Endothelial cell of umbilical vein (primary cell): ENCODE results near the gene YIPF3. TPM values are rescaled to one million over a fixed set of nuclear protein-coding genes. Genes with fewer than 3 reads are reported as not detected.

Source experiments
- BruUV-seq: library from RNA; stranded (reverse); fragments of 400-500 nt; replicated peaks from 2 replicates; lab custom pipeline; 2021; lab: Mats Ljungman, UMichigan
- CTCF ChIA-PET: fragments of 300-600, 350-600 bp; sonication (Branson Sonifier 250); formaldehyde crosslinking; loops from one replicate; lab custom pipeline; 2021; ENCODE audit warnings: antibody characterized with exemption, inconsistent platforms; lab: Charles Lee
- POLR2A ChIA-PET: fragments of 300-600, 350-600 bp; sonication (Branson Sonifier 250); formaldehyde crosslinking; loops from one replicate; lab custom pipeline; 2021; ENCODE audit warnings: antibody characterized with exemption, inconsistent platforms; lab: Charles Lee
- DNase-seq: peaks from one replicate; pipeline ENCODE4 v3.0.0-alpha.2; 2011; ENCODE audit warnings: low read depth, low spot score
- FAIRE-seq: peaks from 2 replicates; lab custom pipeline; 2011; peaks lifted over from hg19 to GRCh38; lab: Jason Lieb, UNC
- H2AFZ ChIP-seq: 2 replicates; pipeline ENCODE4 v1.6.0; 2012; ENCODE audit warnings: low read depth, low read length, control low read depth, inconsistent platforms
- H3K27ac ChIP-seq: 2 replicates; pipeline ENCODE4 v1.5.1; 2011; ENCODE audit warnings: low read depth, mild to moderate bottlenecking, control low read depth, low read length, moderate library complexity; ENCODE audit not compliant: insufficient read depth
- H3K27me3 ChIP-seq, 2 experiments: 2 replicates each; pipeline versions ENCODE4 v1.6.0 to v1.6.1; 2011; ENCODE audit warnings: low read length in 2 of 2, mixed read lengths in 1 of 2; ENCODE audit not compliant: control insufficient read depth in 2 of 2, insufficient read depth in 2 of 2
- H3K36me3 ChIP-seq, 2 experiments: 2 replicates in 1 of 2; 3 replicates in 1 of 2; pipeline ENCODE4 v1.5.1; 2011; ENCODE audit warnings: low read length in 2 of 2, mild to moderate bottlenecking in 1 of 2, moderate library complexity in 1 of 2; ENCODE audit not compliant: control insufficient read depth in 2 of 2, insufficient read depth in 2 of 2; ENCODE audit errors: extremely low read depth in 1 of 2
- H3K4me1 ChIP-seq: 3 replicates; pipeline ENCODE4 v1.5.1; 2011; ENCODE audit warnings: mild to moderate bottlenecking, low read length; ENCODE audit not compliant: control insufficient read depth, insufficient read depth; ENCODE audit errors: extremely low read depth
- H3K4me2 ChIP-seq: 2 replicates; pipeline ENCODE4 v1.6.1; 2011; ENCODE audit warnings: low read length, control low read depth, mixed read lengths; ENCODE audit not compliant: insufficient read depth
- H3K4me3 ChIP-seq, 3 experiments: fragments of 200-600 bp in 1 of 3; sonication (generic), shearing (Covaris generic) in 1 of 3; replicated peaks in 1 of 3; 2 replicates each; pipeline ENCODE4 v1.5.1; 2011 to 2016; ENCODE audit warnings: control low read depth in 3 of 3, low read length in 3 of 3, mild to moderate bottlenecking in 2 of 3, inconsistent platforms in 1 of 3, low read depth in 1 of 3, moderate library complexity in 1 of 3; ENCODE audit not compliant: insufficient read depth in 1 of 3
- H3K79me2 ChIP-seq: 2 replicates; pipeline ENCODE4 v1.6.0; 2012; ENCODE audit warnings: low read length, inconsistent platforms; ENCODE audit not compliant: control insufficient read depth, insufficient read depth
- H3K9ac ChIP-seq: replicated peaks from 2 replicates; pipeline ENCODE3; 2011; ENCODE audit warnings: low read length, control low read depth; ENCODE audit not compliant: insufficient read depth; ENCODE audit errors: extremely low read depth
- H3K9me1 ChIP-seq: replicated peaks from 3 replicates; pipeline ENCODE4 v1.6.0; 2011; ENCODE audit warnings: mild to moderate bottlenecking, low read length; ENCODE audit not compliant: control insufficient read depth, insufficient read depth; ENCODE audit errors: extremely low read depth
- H3K9me3 ChIP-seq: replicated peaks from 2 replicates; pipeline ENCODE4 v1.5.1; 2012; ENCODE audit warnings: low read length, inconsistent platforms; ENCODE audit not compliant: control insufficient read depth, insufficient read depth
- H4K20me1 ChIP-seq: replicated peaks from 2 replicates; pipeline ENCODE3; 2011; ENCODE audit warnings: mild to moderate bottlenecking, low read length; ENCODE audit not compliant: control insufficient read depth, insufficient read depth; ENCODE audit errors: extremely low read depth
- CTCF ChIP-seq, 2 donors: IDR thresholded peaks; 1 replicate in 1 of 2; 2 replicates in 1 of 2; pipeline ENCODE4 v1.5.1; 2011; ENCODE audit warnings: low read length in 2 of 2, mild to moderate bottlenecking in 2 of 2, moderate library complexity in 2 of 2, control low read depth in 1 of 2, inconsistent platforms in 1 of 2, low read depth in 1 of 2; ENCODE audit not compliant: insufficient read depth in 1 of 2; ENCODE audit errors: extremely low read depth in 1 of 2
- EZH2 ChIP-seq: IDR thresholded peaks from 2 replicates; pipeline ENCODE4 v1.6.1; 2012; ENCODE audit warnings: borderline replicate concordance, low read depth, mild to moderate bottlenecking, moderate library complexity, low read length, inconsistent platforms; ENCODE audit not compliant: severe bottlenecking
- FOS ChIP-seq: IDR thresholded peaks from 2 replicates; pipeline ENCODE4 v1.6.1; 2011; ENCODE audit warnings: mild to moderate bottlenecking, low read length, moderate library complexity, borderline replicate concordance; ENCODE audit not compliant: insufficient read depth
- GATA2 ChIP-seq: IDR thresholded peaks from 2 replicates; pipeline ENCODE4 v1.7.0; 2011; ENCODE audit warnings: low read depth, mild to moderate bottlenecking, moderate library complexity, mixed read lengths, low read length; ENCODE audit not compliant: insufficient read length, insufficient read depth
- JUN ChIP-seq: IDR thresholded peaks from 2 replicates; pipeline ENCODE4 v1.6.1; 2011; ENCODE audit warnings: borderline replicate concordance, low read depth; ENCODE audit not compliant: insufficient read length, insufficient read depth
- MAX ChIP-seq: IDR thresholded peaks from 2 replicates; pipeline ENCODE4 v1.6.1; 2011; ENCODE audit not compliant: insufficient read depth, insufficient read length
- MYC ChIP-seq: IDR thresholded peaks from one replicate; pipeline ENCODE4 v1.6.1; 2011; ENCODE audit warnings: mild to moderate bottlenecking, low read depth, low read length
- POLR2A ChIP-seq: IDR thresholded peaks from 2 replicates; pipeline ENCODE4 v1.6.1; 2012; ENCODE audit warnings: low read depth, mild to moderate bottlenecking, control low read depth, low read length
- POLR2AphosphoS5 ChIP-seq: IDR thresholded peaks from 2 replicates; pipeline ENCODE4 v1.6.1; 2012; ENCODE audit warnings: low read depth, mild to moderate bottlenecking, control low read depth, low read length, moderate library complexity; ENCODE audit not compliant: insufficient read depth
- dilution Hi-C: fragments of 300-500 bp; cut with MboI; formaldehyde crosslinking; loops from one replicate; pipeline ENCODE4 v1.15.0; 2019; ENCODE audit warnings: low sequenced_read_pairs; ENCODE audit not compliant: extremely low pct_ligation_motif_present
- intact Hi-C: fragments of 100-400 bp; cut with micrococcal nuclease; formaldehyde crosslinking; loops from one replicate; pipeline ENCODE4 v1.10.0; 2022
- polyA plus RNA-seq, 4 experiments: library from polyadenylated mRNA; depleted of rRNA in 3 of 4; stranded (reverse) in 3 of 4; unstranded in 1 of 4; fragments of >200 nt; gene quantifications; 2 replicates each; pipeline versions ENCODE4 v1.2.1 to v1.2.3, GENCODE V29; 2011 to 2012; ENCODE audit warnings: missing spikeins in 1 of 4
- total RNA-seq: library from RNA; stranded (reverse); gene quantifications from 2 replicates; pipeline ENCODE4 v1.2.3, GENCODE V29; 2021

Gene YIPF3
- total and polyA plus RNA-seq, 2 donors (not counting 3 experiments of a cell fraction or from before 2014, with no cell fraction given), result 119 to 470 TPM

- Histone ChIP-seq H3K4me3 (no peak overlapping the region), H3K27ac (no peak overlapping the region), H4K20me1 (no peaks in the 10 kb centered on the region), H3K36me3 (peaks cover 0 to 5% of the 10 kb centered on the region in 2 experiments), H2AFZ (no peak overlapping the region), H3K4me1 (peaks cover 12% of the 10 kb centered on the region), H3K27me3 (no peaks in the 10 kb centered on the region), H3K4me2 (no peak overlapping the region), H3K79me2 (no peaks in the 10 kb centered on the region), H3K9me3 (no peaks in the 10 kb centered on the region), H3K9me1 (no peaks in the 10 kb centered on the region), H3K9ac (no peak overlapping the region)
- ChIA-PET POLR2A (no interaction called here), CTCF (interaction anchor here (1.1 to 19.0 kb wide), 5 partner anchors 14 to 264 kb away, joined by 3 to 289 read pairs (median 7); partner anchors contain the start of genes DLK2, DNPH1 and LRRC73)
- no peak for TF ChIP-seq JUN
- TF ChIP-seq MAX, result no peak
- no peak for TF ChIP-seq POLR2AphosphoS5
- TF ChIP-seq FOS, result no peak
- no peak for TF ChIP-seq POLR2A
- TF ChIP-seq EZH2, result no peak
- TF ChIP-seq CTCF (IDR thresholded peaks at IDR 0.05; ENCODE audit: extremely low read depth in 1 of 2, insufficient read depth in 1 of 2, low read depth in 1 of 2, low read length in 2 of 2), result no peak
- no peak for TF ChIP-seq MYC
- TF ChIP-seq GATA2, result no peak
- DNase-seq, result no peak
- dilution Hi-C loops, result no loop called here
- no peak for FAIRE-seq
- intact Hi-C loops, result no loop called here
- no TSS peak for BruUV-seq
Measured at GRCh38 chr6:43493230-43493629, 23.5 kb downstream of the YIPF3 start.
